AG09309 (cell line): ENCODE data around the gene ANO9.

Experiments
- DNase-seq: peaks from one replicate; pipeline ENCODE4 v3.0.0-alpha.2; 2010; ENCODE audit warnings: low read depth
- H3K4me3 ChIP-seq: 2 replicates; pipeline ENCODE4 v1.5.1; 2011; ENCODE audit warnings: mild to moderate bottlenecking, low read depth, low read length, moderate library complexity; ENCODE audit not compliant: control insufficient read depth
- TF ChIP-seq, protein P1 (sequence below): IDR thresholded peaks from 2 replicates; pipeline ENCODE4 v1.5.1; 2011; ENCODE audit warnings: mild to moderate bottlenecking, low read depth, low read length, inconsistent platforms; ENCODE audit not compliant: insufficient read depth, control insufficient read depth; ENCODE audit errors: missing control alignments

The ANO9 gene

DNA sequence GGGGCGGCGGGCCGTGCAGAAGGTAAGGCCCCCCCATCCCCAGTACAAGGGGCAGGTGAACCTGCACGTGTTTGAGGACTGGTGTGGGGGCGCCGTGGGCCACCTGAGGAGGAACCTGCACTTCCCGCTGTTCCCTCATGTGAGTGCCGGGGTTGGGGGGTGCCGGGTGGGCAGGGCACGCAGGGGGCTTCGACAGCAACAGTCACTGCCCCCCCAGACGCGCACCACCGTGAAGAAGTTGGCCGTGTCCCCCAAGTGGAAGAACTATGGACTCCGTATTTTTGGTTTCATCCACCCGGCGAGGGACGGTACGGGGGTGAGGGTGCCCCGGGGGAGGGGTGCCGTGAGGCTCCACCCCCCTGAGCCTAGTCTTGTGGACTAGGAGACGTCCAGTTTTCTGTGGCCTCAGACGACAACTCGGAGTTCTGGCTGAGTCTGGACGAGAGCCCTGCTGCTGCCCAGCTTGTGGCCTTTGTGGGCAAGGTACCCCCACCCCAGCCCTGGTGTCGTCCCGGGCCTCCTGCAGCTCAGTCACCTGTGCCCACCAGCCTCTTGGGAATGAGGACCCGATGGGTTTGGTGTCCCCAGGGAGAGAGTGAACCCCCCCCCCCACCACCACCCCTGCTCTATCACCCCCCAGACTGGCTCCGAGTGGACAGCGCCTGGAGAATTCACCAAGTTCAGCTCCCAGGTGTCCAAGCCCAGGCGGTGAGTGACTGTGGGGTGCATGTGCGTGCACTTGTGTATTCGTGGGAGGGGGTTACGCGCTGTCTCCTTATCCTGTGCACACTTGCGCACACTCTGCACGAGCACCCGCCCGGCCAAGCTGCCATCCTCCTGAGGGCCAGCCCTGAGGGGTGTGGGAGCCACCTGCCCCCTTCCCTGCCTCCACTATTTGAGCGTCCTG lies 68.7 kb downstream of the ANO9 start:
- no peak overlapping the region for H3K4me3 ChIP-seq
- TF ChIP-seq, protein P1, sequence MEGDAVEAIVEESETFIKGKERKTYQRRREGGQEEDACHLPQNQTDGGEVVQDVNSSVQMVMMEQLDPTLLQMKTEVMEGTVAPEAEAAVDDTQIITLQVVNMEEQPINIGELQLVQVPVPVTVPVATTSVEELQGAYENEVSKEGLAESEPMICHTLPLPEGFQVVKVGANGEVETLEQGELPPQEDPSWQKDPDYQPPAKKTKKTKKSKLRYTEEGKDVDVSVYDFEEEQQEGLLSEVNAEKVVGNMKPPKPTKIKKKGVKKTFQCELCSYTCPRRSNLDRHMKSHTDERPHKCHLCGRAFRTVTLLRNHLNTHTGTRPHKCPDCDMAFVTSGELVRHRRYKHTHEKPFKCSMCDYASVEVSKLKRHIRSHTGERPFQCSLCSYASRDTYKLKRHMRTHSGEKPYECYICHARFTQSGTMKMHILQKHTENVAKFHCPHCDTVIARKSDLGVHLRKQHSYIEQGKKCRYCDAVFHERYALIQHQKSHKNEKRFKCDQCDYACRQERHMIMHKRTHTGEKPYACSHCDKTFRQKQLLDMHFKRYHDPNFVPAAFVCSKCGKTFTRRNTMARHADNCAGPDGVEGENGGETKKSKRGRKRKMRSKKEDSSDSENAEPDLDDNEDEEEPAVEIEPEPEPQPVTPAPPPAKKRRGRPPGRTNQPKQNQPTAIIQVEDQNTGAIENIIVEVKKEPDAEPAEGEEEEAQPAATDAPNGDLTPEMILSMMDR: no peak
- no peak for DNase-seq

DNA sequence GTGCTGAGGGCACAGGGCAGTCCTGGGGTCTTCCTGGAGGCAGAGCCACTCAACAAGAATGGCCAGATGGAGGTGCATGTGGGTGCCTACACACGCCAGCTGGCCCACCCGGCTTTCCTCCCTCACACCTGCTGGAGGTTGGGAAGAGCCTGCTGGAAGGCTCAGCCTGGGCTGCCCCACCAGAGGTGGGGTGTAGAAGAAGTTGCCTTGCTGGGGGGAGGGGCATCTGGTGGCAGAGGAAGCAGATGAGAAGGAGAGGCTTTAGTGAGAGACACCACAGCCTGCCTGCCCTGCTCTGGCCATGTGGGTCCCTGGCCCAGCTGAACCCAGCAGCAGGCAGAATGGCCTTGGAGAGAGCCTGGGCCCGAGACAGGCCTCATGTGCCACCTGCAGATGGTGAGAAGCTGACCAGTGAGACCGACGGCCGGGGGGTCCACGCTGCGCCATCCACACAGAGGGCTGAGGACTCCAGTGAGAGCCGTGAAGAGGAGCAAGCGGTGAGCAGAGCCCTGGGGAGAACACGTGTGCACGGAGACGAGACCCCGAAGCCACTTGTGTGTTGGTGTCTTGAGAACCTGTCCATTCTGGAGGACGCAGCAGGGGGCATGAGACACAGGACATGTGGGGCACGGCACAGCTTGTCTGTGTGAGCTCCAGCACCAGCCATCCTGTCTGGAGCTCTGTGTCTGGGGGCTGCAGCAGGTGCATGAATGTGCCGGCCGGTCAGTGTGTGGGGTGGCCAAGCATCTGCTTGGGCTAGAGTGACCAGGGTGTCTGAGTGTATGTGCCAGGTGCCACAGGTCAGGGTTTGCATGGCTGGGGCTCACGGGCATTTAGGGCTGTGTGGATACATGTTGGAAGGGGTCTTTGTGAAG lies 69.9 kb downstream of the ANO9 start:
- H3K4me3 ChIP-seq: no peak overlapping the region
- no peak for DNase-seq
- TF ChIP-seq, protein P1: no peak

DNA sequence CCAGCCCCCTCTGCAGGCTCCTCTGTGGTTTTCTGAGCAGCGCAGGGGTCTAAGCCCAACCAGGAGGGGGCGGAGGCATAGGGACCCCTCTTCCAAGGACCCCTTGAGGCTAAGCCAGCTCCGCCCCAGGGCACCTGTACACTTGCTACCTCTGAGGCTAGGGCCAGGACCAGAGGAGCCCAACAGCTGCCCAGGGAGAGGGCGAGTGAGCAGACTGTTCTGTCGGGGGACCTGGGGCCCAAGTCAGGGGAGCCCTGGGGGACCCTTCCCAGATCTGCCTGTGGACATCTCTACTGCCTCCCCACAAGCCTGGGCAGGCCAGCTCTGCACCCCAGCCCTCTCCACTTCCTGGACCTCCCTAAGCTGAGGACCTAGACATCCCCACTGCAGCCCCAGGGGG lies 70.8 kb downstream of the ANO9 start:
- DNase-seq: no peak
- H3K4me3 ChIP-seq: no peak overlapping the region
- TF ChIP-seq, protein P1: no peak

DNA sequence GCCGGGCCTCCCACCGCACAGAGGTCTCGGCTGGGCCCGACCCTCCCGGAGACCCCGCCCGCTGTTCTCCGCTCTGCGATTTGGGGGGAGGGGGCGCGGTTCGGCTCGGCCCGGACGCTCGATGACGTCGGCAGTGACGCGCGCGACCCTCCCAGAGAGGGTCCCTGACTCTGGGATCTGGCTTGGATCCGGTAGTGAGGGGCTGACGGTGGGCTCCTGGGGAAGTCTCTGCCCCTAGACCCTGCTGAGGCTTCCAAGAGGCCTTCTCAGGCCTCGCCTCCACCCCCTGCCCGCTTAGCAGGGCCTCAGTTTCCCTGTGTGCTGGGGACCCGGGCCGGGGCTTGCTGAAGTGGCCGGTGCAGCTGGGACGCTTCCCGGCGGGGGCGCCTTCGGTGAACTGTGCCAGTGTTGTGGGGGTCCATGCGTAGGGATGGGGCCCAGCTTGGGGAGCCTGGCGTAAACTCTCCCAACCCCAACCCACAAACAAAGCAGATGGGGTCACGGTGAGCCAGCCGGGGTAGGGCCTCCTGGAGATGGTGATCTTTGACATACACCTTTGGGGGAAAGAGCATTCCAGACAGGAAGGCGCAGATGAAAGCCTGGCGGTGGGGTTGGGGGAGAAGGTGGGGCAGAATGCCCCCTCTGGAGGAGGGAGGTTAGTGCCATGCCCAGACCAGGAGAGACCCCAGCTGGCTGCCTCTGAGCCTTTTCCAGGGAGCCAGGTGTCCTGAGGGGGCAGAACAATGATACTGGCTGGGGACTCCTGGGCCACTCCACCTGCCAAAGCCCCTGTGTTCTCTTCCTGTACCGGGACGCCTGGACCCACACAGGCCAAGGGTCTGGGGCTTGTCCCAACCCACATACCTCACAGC lies 71.5 kb downstream of the ANO9 start:
- TF ChIP-seq, protein P1: no peak
- DNase-seq: no peak
- peak overlapping the region; percentile 34 for H3K4me3 ChIP-seq

DNA sequence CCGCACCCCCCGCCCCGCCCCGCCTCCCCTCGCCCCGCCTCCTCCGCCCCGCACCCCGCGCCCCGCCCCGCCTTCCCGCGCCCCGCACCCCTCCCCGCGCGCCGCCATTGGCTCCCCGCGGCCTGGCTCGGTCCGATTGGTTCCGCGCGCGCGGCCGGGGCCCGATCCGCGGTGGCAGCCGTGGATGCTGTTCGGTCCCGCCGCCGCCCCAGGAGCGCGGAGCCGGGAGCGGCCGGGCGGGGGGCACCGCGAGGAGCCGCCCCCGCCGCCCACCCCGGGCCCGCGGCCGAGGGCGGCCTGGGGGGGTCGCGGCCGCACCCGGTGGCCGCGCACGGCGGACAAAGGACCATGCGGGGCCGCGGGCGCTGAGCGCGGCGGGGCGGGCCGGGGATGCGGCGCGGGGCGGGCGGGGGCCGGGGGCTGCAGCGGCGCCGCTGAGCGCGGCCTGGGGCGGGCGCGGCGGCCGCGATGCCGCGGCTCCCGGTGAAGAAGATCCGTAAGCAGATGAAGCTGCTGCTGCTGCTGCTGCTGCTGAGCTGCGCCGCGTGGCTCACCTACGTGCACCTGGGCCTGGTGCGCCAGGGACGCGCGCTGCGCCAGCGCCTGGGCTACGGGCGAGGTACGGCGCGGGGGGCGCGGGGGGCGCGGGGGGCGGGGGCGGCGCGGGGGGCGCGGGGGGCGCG lies 72.3 kb downstream of the ANO9 start, which contains the start of gene B4GALNT4:
Gene B4GALNT4, plus strand, starts transcription at position 164 of the 683 bp plus-strand sequence. Its CDS starts 305 bp downstream, at position 469.
- DNase-seq: no peak
- TF ChIP-seq, protein P1: no peak
- H3K4me3 ChIP-seq: peak within 1 kb of the TSS; percentile 34
